ENCODE data around the gene MTFR1L.

The MTFR1L gene

DNA sequence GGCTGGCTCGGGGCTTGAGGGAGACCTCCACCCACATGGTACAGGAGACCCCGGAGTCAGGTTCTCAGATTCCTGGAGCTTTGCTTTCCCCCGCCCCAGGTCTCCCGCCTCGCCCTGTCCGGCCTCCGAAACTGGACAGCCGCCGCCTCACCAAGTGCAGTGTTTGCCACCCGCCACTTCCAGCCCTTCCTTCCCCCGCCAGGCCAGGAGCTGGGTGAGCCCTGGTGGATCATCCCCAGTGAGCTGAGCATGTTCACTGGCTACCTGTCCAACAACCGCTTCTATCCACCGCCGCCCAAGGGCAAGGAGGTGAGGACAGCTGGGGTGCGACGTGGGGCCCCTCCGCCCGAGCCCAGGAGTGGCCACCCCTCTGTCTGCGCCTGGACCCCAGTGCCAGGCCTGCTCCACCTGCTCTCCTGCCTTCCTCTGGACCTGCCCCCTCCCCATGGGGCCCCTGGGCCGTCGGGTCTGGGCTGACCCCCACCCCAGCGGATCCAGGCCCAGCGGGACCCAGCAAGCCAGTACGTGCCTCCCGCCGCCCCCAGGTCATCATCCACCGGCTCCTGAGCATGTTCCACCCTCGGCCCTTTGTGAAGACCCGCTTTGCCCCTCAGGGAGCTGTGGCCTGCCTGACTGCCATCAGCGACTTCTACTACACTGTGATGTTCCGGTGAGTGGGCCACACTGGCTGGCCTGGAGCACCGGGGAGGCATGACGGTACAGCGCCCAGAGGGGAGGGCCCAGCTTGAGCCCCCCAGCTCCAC is 11.1 kb upstream of the MTFR1L start:
- DNase-seq: no peak

DNA sequence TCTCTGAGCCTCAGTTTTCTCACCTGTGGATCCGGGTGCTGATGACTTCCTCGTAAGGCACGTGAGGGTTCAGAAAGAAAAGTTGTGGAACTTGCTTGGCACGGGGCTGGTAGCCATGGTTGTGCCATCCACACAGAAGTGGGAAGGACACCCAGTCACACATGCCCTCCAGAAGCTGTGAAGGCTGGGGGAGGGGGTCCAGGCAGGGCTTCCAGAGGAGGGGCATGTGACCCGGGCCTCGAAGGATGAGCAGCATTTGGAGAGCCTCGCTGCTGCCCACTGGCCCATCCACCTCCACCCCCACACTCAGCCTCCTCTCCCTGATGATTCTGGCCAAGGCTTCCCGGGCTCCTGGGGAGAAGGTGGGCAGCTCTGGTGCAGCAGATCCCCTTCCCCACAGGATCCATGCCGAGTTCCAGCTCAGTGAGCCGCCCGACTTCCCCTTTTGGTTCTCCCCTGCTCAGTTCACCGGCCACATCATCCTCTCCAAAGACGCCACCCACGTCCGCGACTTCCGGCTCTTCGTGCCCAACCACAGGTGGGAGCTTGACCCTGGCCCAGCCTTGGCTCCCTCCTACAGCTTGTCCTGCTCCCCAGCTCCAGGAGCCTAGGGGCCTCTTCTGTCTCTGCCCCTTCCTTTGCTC is 10.3 kb upstream of the MTFR1L start:
- no peak for DNase-seq

DNA sequence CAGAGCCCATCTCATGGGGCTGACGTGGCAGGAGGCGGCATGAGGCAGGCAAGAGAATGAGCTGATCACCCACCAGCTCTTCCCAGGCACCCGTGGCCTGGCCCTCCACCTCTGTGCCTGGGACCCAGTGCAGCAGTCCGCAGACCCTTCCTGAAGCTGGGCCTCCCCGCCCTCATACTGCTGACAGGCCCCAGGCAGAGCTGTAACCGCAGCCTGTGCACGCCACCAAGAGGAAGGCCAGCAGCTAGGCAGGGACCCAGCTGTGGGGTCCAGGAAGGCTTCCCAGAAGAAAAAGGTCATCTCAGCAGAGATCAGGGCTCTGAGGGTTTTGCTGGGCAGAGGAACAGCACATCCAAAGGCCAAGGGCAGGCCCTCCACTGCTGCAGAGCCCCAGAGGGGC is 9.8 kb upstream of the MTFR1L start:
- DNase-seq: no peak

DNA sequence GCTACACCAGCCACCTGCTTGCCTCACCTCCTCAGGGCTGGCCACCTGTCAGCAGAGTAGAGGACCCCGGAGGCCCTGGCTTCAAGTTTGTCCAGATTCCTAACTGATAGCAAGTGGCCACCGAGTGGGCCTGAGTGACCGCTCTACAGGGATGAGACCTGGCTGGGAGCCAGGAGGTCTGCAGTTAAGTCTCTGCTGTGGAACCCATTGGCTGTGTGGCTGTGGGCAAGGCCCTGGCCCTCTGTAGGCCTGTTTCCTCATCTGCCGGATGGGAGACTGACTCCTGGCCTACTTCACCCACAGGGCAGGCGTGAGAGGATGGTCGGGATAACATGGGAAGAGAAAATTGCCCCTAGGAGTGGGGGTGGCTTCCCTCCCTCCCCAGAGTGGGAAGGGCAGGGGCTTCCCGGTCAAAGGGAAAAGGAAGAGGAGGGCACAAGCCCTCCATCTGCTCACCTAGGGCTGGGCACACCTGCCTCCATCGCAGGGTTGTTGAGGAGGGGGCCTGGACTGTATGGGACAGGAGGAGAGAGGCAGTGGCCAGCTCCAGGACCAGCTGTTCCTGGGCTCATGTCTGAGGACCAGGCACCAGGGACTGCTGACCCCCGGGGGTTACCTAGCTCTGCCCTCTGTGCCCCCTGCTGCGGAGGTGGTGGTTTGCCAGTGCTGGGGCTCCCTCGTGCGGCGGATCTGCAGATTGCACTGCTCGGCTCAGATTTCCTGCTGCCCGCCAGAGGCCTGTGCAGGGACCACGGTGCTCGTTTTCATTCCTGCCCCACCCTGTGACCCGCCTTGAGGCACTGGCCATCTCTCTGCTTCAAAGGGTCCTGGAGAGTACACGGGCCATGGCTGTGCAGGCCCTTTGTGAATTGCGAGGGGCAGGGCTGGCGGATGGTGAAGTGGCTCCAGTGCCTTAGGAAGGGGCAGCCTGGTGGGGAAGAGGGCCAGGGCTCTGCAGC is 9.1 kb upstream of the MTFR1L start:
- no peak for DNase-seq

DNA sequence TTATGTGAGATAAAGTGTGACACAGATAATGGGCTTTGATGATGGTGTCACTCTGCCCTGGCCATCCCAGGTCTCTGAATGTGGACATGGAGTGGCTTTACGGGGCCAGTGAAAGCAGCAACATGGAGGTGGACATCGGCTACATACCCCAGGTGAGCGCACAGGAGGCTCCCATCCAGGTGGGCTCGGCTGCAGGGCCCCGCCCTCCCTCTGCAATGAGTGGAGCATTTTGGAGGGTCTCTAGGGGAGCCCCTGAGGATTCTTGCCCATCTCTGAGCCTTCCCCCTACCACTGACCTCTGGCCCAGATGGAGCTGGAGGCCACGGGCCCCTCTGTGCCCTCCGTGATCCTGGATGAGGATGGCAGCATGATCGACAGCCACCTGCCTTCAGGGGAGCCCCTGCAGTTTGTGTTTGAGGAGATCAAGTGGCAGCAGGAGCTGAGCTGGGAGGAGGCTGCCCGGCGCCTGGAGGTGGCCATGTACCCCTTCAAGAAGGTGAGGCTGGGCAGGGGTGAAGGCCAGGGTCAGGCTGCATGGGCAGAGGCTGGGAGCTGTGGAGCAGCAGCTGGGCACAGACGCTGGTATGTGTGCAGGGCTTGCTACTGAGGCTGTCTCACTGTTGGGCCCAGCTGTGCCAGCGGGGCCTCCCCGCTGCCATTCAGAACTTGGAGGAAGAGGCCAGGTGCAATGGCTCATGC is 8.2 kb upstream of the MTFR1L start:
- no peak for DNase-seq

DNA sequence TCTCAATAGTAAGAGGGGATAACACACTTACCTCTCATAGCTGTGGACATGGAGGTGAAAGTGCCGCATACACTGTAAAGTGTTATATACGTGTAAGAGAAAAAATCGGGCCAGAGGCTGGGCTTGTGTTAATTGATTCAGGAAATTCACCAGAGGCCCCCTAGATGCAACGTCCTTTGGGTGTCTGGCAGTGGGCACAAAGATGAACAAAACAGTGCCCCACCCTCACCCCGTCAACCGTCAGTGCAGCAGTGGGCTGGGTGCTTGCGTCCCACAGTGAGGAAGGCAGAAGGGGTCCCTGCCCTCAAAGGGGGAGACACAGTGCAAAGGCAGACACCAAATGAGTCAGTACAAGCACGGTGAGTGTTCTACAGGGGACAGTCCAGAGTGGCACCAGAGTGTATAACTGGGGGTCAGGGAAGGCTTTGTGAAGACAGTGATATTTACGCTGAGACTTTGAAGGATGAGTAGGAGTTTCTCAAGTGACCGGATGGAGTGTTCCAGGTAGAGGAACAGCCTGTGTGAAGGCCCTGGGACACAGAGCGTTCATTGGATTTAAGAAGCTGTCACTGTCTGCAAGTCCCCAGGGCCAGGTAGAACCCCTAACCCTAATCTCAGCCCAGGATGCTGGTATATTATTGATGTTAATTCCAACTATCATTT is 6.6 kb upstream of the MTFR1L start:
- DNase-seq: no peak

DNA sequence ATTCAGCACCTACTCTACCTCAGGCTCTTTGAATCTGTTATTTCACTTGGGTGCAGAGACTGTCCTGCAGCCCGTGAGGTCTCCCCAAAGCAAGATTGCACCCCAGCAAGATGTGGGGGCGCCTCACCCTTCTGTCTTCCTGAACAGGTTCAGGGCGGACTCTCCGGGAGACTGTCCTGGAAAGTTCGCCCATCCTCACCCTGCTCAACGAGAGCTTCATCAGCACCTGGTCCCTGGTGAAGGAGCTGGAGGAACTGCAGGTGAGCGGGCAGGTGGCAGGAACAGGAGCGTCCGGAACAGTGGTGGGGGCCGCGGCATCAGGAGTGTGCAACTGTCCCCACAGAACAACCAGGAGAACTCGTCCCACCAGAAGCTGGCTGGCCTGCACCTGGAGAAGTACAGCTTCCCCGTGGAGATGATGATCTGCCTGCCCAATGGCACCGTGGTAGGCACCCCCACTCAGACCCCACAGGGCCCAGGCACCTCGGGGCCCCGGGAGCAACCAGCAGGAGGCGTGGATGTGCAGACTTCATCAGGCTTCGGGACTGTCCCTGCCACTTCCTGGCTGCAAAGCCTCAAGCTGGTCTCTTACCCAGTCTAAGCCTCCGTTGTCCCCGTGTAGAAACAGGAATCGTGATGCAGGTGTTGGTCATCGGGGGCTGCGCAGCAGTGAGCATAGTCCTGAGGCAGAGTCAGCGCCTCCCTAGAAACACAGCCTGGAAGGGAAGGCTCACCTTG is 5.9 kb upstream of the MTFR1L start:
- no peak for DNase-seq

DNA sequence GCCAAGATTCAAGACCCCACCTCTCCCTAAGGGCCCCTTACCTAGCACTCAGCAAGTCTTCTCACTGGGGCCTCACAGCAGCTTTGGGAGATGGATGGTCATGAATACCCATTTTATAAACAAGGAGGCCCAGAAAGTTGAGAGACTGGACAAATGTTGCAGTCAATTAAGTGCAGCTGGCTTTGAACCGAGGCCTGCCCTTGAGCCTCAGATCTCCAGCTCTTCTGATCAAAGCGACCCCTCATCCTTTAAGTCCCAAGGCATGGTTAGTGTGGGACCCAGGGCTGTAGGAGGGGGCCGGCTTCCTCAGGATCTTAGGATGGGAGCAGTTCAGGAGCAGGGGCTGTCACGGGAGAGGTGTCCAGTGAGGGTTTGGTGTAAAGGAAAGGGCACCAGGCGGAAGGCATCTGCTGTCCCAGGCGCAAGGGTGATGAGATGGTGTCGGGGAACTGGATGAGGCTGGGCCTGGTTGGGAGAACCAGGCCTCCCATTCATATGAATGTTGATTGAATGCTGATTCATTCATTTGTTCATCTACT is 5.1 kb upstream of the MTFR1L start:
- DNase-seq: no peak

DNA sequence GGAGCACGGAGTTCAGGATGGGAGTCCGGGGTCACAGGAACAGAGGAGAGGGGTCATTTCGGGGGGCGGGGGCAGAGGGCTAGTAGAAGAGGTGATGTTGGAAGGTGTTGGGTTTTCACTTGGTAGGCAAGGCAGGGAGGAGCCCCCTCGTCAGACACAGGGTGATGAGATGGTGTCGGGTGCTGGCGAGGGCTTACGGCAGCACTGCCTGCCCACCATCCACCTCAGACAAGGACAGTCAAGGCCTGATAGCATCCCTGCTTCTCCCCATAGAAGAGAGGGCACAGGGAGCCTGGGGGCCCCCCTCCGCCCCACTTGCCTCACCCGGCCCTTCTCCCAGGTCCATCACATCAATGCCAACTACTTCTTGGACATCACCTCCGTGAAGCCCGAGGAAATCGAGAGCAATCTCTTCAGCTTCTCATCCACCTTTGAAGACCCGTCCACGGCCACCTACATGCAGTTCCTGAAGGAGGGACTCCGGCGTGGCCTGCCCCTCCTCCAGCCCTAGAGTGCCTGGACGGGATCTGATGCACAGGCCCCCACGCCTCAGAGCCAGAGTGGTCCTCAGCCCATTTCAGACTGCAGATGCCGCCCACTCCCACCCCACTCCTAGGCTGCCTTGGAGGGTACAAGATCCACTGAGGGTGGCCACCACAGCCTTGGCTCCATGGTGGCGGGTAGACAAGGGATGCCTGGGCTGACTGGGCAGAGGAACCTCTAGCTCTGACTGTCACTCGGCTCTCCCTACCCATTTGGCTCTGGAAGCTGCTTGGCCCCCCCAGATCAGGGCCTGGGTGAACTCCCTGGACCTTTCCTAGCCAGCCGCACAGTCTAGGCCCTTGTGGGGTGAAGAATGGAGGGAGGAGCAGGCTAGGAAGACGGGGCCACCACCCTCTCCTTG is 4.3 kb upstream of the MTFR1L start:
- no peak for DNase-seq

DNA sequence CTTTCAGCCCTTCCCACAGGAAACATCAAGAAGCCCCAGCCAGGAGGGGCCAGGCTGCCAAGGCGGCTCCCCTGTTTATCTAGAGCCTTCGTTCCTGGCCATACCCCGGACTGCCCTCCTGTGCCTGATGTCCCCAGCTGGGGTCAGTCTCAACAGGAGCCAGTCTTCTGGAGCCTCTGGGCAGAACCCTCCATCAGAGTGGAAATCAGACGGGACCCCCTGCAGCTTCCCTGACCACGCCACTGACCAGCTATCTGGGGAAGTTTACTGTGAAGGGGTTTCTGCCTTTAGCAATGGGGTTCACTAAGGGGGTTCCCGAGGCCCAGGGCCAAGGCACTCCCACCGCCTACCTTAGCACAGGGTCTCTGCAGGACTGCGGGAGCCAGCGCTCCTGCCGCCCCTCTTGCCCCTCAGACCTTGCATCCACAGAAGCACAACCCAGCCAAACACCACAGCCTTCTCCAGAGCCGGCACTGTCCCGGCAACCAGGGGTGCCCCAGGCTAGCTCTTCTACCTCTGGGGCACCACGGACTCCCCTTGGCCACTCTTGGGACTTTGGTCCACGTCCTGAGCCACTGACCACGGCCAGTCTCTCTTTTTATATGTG is 3.5 kb upstream of the MTFR1L start:
- no peak for DNase-seq

DNA sequence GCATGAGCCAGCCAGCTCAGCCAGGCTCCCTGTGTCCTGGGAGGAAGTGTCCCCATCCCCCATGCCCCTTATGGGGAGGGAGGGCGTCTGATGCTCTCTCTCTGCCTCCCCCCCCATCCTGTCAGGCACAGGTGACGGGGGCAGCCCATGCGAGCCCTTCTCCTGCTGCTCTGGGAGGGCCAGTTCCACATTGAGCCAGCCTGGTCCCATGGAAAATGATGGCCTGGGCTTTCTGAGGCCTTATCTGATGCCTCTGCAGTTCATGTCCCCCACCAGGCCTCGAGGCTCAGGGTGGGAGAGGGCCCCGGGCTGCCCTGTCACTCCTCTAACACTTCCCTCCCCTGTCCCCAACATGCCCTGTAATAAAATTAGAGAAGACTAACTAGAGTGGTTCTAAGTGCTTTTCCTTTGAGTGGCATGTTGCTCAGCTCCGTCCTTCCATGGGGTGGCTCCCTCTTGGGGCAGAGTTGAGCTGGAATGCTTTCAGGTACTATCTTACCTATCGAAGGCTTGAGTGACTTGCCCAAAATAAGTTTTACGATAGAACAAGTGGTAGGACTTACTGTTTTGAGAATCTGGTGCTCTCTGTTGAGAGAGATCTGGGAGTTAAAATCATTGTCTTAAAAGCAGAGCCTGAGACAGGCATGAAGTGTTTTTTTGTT is 1.8 kb upstream of the MTFR1L start:
- no peak for DNase-seq

DNA sequence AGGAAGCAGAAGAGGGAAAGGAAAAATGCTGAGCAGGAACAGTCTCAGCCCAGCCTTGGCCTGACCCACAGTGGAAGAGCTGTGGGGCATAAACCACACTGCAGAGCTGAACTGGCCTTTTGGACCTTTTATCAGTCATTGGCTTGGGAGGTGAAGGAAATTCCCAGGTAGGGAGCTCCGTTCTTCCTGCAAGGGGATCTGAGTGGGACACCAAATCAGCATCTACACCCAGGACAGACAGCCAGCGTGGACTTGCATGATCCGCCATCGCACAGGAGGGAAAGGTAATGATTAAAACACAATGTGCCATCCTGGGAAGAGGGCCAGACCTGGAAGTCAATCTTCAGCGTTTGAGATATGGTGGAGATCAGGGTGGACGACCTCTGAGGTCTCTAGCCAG is 1.2 kb upstream of the MTFR1L start:
- no peak for DNase-seq

DNA sequence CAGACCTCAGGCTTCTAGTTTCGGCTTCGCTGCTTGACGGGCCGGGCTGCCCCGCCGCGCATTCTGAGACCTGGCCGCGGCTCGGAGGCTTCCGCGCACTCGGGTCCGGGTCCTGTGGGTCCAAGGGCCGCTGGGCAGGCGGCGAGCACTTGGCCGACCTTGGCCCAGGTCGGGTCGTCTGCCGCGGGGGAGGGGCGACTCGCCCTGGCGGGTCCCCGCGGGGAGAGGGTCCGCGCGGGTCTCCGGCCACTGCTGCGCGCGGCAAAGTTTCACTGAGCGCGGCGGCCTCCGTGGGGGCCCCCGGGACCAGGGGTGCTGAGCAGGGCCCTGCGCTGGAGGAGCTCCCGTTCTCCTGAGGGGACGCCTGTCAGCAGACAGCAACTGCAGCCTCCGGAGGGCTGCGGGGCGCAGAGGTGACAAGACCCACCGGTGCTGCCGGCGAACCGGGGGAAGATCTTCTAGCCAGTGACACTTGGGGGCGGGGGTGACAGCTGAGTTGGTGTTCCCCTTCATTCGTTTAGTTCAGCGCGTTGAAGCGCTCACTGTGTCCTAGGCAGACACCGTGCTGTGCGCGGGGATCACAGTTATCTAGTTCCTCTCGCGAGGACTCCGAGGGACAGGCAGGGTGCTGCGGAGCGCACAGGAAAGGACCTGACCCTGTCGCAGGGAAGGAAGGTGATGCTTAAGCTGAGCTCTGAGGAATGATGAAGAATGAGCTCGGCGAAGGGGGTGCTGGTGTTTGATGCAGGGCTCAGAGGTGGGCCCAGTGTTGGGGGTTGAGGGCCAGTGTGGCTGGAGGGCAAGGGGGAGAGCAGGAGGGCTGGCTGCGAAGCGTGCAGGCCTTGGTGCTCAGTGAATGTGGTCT is 725 bp downstream of the MTFR1L start:
- no peak for DNase-seq

DNA sequence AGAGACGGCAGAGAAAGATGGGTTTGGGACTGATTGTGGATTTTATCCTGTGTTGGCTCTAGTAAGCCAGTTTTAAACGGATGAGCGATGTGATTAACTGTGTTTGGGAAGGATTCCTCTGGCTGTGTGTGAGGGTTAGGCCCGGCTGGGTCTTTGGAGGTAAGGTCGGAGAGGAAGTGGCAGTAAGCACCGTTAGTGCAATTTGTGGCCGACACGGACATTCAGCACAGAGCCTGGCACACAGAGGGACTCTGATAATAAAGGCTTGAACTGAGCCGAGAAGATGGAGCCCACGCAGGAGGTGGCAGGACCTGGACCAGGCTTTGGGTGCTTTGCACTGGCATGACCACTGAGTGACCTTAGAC is 1.3 kb downstream of the MTFR1L start:
- DNase-seq: no peak

DNA sequence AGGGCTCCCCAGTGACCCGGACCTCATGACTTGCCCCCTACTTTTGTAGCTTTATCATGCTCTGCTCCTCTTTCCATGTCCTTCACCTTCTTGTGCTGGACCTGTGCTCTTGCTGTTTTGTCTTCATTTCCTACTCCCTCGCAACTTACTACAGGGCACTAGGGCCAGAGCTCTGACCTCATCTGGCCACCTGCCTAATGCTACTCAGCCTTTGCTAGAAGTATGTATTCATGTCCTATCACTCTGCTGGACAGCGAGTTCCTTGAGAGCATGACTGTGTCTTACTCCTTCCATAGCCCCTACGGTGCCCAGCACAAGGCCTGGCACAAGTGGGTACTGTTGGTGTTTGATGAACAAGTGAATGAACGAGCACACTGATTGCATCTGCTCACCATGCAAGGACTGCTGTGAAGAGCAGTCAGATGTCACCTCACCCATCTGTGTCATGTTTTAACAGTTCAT is 1.9 kb downstream of the MTFR1L start:
- no peak for DNase-seq

DNA sequence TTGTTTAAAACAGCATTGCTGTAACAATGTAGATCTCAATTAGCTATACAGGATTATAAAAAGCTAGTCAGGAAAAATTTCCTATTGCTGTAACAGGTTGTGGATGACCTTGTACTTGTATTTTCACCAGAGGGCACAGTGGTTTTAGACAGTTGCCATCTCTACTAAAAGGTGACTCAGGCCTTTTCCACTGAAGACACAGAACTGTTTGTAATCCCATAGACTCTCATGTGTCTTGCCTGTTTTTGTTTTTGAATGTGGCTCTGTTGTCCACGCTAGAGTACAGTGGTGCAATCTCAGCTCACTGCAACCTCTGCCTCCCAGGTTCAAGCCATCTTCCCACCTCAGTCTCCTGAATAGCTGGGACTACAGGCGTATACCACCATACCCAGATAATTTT is 5.9 kb downstream of the MTFR1L start:
- DNase-seq: no peak

DNA sequence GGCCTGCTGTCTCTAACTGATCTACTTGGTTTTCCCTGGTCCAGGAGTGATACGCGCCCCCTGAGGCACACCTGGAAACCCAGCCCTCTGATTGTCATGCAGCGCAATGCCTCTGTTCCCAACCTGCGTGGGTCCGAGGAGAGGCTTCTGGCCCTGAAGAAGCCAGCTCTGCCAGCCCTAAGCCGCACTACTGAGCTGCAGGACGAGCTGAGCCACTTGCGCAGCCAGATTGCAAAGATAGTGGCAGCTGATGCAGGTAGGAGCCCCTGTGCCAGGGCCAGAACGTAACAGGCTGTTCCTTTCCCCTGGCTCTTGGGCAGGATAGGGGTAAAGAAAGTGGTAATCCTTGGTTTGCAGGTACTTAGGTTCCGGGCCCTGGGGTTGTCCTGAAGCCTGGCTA is 6.8 kb downstream of the MTFR1L start:
- no peak for DNase-seq

DNA sequence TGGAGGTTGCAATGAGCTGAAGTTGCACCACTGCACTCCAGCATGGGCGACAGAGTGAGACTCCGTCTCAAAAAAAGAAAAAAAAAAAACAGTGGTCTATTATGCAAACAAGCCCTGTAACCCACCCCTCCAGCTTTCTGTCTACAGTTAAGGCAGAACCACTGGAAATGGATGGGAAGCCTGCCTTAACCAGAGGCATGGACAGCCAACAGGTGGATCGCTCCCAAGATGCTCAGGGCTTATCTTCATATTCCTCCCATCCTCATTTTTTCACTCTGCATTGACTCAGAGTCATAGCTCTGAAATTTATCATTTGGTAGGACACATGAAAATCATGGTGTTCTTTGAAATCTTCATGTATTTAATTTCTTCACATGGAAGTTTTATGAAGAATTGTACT is 8.7 kb downstream of the MTFR1L start:
- no peak for DNase-seq
